K562 treated with DMSO at 1 percent for 4 hours (cell line): Measurements from ENCODE around the gene MPG. TPM values are rescaled to one million over a fixed set of nuclear protein-coding genes. Genes with fewer than 3 reads are reported as not detected.

Experiments
- total RNA-seq: library from RNA; unstranded; fragments of 300-600 nt; gene quantifications from 2 replicates; pipeline ENCODE4 v1.2.3, GENCODE V29; 2022; ENCODE audit not compliant: insufficient read depth

MPG gene
- total RNA-seq = 118 and 129 TPM in 2 replicates

GRCh38 chr16:77807-78443 is at the start of gene MPG:
MPG (plus strand) TSS chr16:78225; CDS start chr16:78310, 85 bp downstream.

GRCh38 chr16:53346-54236 is 24.4 kb upstream of the MPG start, which contains the start of the genes POLR3K and SNRNP25:
POLR3K (minus strand) TSS chr16:53608; CDS start chr16:53586, 22 bp downstream.
SNRNP25 (plus strand) TSS chr16:53828; CDS start chr16:54017, 189 bp downstream.

GRCh38 chr16:72561-73548 is 5.2 kb upstream of the MPG start, which contains the start of gene RHBDF1:
RHBDF1 (minus strand) TSS chr16:72631; CDS start chr16:65015, 7,616 bp downstream.

Other genes starting within 250 kb of the MPG start
- gene POLR3K, start 24.6 kb upstream of the MPG start, total RNA-seq = 32.7 and 37.3 TPM in 2 replicates
- 58.5 and 73.6 TPM in 2 replicates for gene SNRNP25, start 24.4 kb upstream of the MPG start, total RNA-seq
- gene RHBDF1, start 5.6 kb upstream of the MPG start, total RNA-seq = 5.6 and 7.5 TPM in 2 replicates
- gene NPRL3, start 60.4 kb downstream of the MPG start, total RNA-seq = 43.9 and 58.2 TPM in 2 replicates
- 123 and 148 TPM in 2 replicates for gene HBZ, start 74.4 kb downstream of the MPG start, total RNA-seq
- not detected in 2 replicates for gene HBM, start 87.8 kb downstream of the MPG start, total RNA-seq
- 142 and 148 TPM in 2 replicates for gene HBA2, start 94.7 kb downstream of the MPG start, total RNA-seq
- 686 and 796 TPM in 2 replicates for gene HBA1, start 98.5 kb downstream of the MPG start, total RNA-seq
- gene HBQ1, start 102.2 kb downstream of the MPG start, total RNA-seq = 73.8 and 75.2 TPM in 2 replicates
- 28.5 and 37.4 TPM in 2 replicates for gene LUC7L, start 151.2 kb downstream of the MPG start, total RNA-seq
- 74.0 and 87.1 TPM in 2 replicates for gene FAM234A, start 156.6 kb downstream of the MPG start, total RNA-seq
- gene RGS11, start 197.7 kb downstream of the MPG start, total RNA-seq = not detected in 2 replicates
- not detected in 2 replicates for gene ARHGDIG, start 202.4 kb downstream of the MPG start, total RNA-seq
- not detected in 2 replicates for gene PDIA2, start 204.9 kb downstream of the MPG start, total RNA-seq